Endothelial cell of umbilical vein (primary cell): ENCODE measurements around the gene AKAP6.

Source experiments
- CTCF ChIP-seq, 2 donors: IDR thresholded peaks; 1 replicate in 1 of 2; 2 replicates in 1 of 2; pipeline ENCODE4 v1.5.1; 2011; ENCODE audit warnings: low read length in 2 of 2, mild to moderate bottlenecking in 2 of 2, moderate library complexity in 2 of 2, control low read depth in 1 of 2, inconsistent platforms in 1 of 2, low read depth in 1 of 2; ENCODE audit not compliant: insufficient read depth in 1 of 2; ENCODE audit errors: extremely low read depth in 1 of 2
- EZH2 ChIP-seq: IDR thresholded peaks from 2 replicates; pipeline ENCODE4 v1.6.1; 2012; ENCODE audit warnings: borderline replicate concordance, low read depth, mild to moderate bottlenecking, moderate library complexity, low read length, inconsistent platforms; ENCODE audit not compliant: severe bottlenecking

DNA sequence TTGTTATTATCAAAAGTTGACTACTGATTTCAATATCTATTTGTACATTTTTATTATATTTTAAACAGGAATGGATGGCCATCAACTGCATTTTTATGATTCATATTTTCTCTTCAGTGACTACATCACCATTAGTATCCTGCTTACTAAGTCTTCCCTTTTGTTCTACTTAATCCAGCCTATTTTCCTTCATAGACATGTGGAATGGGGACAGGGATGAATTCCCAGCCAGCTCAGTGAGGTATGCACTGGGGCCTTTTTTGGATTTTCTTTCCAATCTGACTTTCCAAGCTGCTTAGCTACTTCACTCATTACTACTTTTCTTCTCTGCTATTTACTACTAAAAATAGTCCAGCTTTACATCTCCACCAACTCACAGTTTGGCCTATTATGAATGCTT, 38.4 kb downstream of the AKAP6 start:
- TF ChIP-seq CTCF (IDR thresholded peaks at IDR 0.05; ENCODE audit: extremely low read depth in 1 of 2, insufficient read depth in 1 of 2, low read depth in 1 of 2, low read length in 2 of 2) (no peak), EZH2 (no peak)
